Spleen (tissue), 7 donors: ENCODE measurements around the gene TMEM45B.

Experiments used
- CTCF ChIP-seq, 11 experiments: fragments of 200-600 bp in 7 of 11; fragments of 450-650 bp in 4 of 11; sonication (generic) in 4 of 11; IDR thresholded peaks in 8 of 11; conservative IDR thresholded peaks in 3 of 11; 1 replicate in 7 of 11; 2 replicates in 4 of 11; pipeline versions ENCODE4 v1.4.0 to v1.8.0; 2016 to 2021; ENCODE audit warnings: antibody characterized with exemption in 11 of 11, inconsistent platforms in 4 of 11, mild to moderate bottlenecking in 1 of 11
- POLR2A ChIP-seq, 3 donors: fragments of 450-650 bp; IDR thresholded peaks; one replicate each; pipeline ENCODE4 v1.5.1; 2017; ENCODE audit warnings: antibody characterized with exemption in 3 of 3, mild to moderate bottlenecking in 1 of 3
- POLR2AphosphoS5 ChIP-seq, 3 donors: sonication (generic); formaldehyde crosslinking; IDR thresholded peaks; one replicate each; pipeline ENCODE4 v1.5.1; 2017; ENCODE audit warnings: antibody characterized with exemption in 3 of 3
- donor health status: DM: no; HTN: no; CAD: no; lungs with moderate emphysema.
- donor health status: DM: no; HTN: no; CAD: no.
- donor health status: DM: no; HTN: no; CAD: no.

GRCh38 chr11:129842138-129842537 lies 26.5 kb downstream of the TMEM45B start:
- TF ChIP-seq CTCF (IDR thresholded peaks at IDR 0.05 in 8 of 11, conservative IDR thresholded peaks at IDR 0.05 in 3 of 11) (no peak), POLR2AphosphoS5 (IDR thresholded peaks at IDR 0.05) (no peak), POLR2A (IDR thresholded peaks at IDR 0.05) (no peak)
